ENCODE measurements around the gene MMP13. TPM values are rescaled to one million over a fixed set of nuclear protein-coding genes. Genes with fewer than 3 reads are reported as not detected.
A peak's percentile ranks its signal among the peaks of the same experiment; 100 is the strongest.

Gene MMP13
- total RNA-seq, 1 donor = not detected

- H3K4me3 ChIP-seq (ENCODE audit: low read depth, low read length) = no peak overlapping the region
- no peak for TF ChIP-seq CTCF (IDR thresholded peaks at IDR 0.05; ENCODE audit: insufficient read depth, low read depth, low read length)
- DNase-seq (ENCODE audit: low read depth) = no peak
These were observed 12.0 kb upstream of the MMP13 start for GRCh38 chr11:102967497-102967896.

DNA sequence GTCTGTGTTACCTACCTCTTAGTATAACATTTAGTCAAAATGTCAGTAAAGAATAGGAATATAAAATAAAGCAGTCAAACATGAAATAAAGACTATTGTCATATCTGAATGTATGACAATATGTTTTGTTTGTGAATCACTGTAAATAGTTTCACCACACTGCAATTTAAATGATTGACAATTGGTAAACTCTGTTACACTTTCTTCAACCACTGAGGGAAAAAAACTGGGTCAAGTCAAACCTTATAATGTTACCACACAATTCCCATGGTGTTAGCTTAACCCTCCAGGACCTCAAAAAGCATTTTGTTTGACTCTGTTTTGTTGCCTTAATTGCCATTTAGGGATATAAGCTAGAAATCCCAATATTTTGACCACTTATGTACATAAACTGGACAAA is 10.5 kb upstream of the MMP13 start:
- no peak for DNase-seq (ENCODE audit: low read depth)
- H3K4me3 ChIP-seq (ENCODE audit: low read depth, low read length) = no peak overlapping the region
- TF ChIP-seq CTCF (IDR thresholded peaks at IDR 0.05; ENCODE audit: insufficient read depth, low read depth, low read length) = no peak

DNA sequence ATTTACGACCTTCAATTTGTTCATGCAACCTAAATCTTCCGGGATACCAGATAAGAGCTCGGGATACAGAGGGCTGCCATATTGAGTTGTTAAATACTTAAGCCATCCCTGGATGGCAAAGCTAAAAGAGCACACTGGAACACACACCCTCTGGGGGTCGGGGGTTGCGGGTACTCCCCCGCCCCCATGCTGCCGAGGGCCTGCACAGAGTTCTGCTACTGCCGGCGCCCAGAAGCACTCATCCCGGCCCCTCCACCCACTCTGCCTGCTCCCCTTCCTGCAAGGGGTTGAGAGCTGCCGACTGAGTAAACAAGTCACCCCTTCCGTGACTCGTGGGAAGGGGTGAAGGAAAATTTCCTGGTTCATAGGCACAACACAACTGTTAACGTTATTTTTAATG is 9.3 kb upstream of the MMP13 start:
- no peak overlapping the region for H3K4me3 ChIP-seq (ENCODE audit: low read depth, low read length)
- TF ChIP-seq CTCF (IDR thresholded peaks at IDR 0.05; ENCODE audit: insufficient read depth, low read depth, low read length) = no peak
- DNase-seq (ENCODE audit: low read depth) = no peak

DNA sequence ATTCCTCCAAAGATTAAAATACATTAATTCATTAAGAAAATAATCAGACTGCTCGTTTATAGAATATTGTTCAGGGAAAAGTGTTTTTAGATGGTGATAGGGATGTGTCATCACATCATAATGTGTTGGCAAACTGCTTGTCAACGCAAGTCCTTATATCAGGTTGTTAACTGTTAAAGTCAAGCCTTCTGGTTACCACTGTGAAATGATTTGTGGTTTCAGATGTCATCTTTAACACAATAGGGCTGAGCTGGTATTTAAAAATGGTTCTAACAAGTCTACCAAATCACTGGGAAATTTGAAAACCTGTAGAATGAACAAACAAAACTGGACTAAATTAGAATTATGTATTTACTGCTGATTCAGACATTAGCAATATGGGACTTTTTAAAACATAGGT is 2.4 kb upstream of the MMP13 start:
- no peak for TF ChIP-seq CTCF (IDR thresholded peaks at IDR 0.05; ENCODE audit: insufficient read depth, low read depth, low read length)
- H3K4me3 ChIP-seq (ENCODE audit: low read depth, low read length) = no peak overlapping the region
- DNase-seq (ENCODE audit: low read depth) = no peak

DNA sequence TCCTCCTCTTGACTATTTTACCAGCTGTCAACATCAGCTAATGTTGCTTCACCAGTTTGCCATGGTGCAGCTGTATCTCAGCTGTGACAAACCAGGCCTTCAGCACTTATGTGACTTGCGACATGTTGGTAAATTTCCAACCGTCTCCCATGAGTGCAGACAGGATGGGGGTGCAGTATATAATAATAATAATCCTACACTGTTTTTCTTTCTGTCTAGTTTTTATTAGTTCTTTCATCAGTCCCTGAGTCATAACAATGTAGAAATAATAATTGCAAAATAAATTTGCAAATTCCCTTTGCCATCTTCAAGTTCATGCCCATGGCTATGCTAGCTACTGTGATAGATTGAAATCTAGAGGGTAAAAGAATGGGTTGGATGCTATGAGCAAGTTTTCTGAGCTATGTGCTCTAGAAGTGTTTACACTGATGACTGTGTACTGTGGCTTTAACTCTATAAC is 4.9 kb downstream of the MMP13 start:
- H3K4me3 ChIP-seq (ENCODE audit: low read depth, low read length) = no peak overlapping the region
- no peak for TF ChIP-seq CTCF (IDR thresholded peaks at IDR 0.05; ENCODE audit: insufficient read depth, low read depth, low read length)

GRCh38 chr11:102946237-102946636 is 9.3 kb downstream of the MMP13 start:
- DNase-seq (ENCODE audit: low read depth) = peak; percentile 33
- H3K4me3 ChIP-seq (ENCODE audit: low read depth, low read length) = no peak overlapping the region
- no peak for TF ChIP-seq CTCF (IDR thresholded peaks at IDR 0.05; ENCODE audit: insufficient read depth, low read depth, low read length)

More for the DNA sequence above, 4.9 kb downstream of the MMP13 start:
- peak; percentile 83 for DNase-seq (ENCODE audit: low read depth)
